CD4-positive, CD25-positive, alpha-beta regulatory T cell (primary cell): ENCODE measurements around the gene MRPS12. TPM values are rescaled to one million over a fixed set of nuclear protein-coding genes. Genes with fewer than 3 reads are reported as not detected.

Experiments used
- polyA plus RNA-seq, 4 donors: library from polyadenylated mRNA; unstranded; fragments of 300-500 nt; fragmentation: Illumina TruSeq; gene quantifications; one replicate each; pipeline ENCODE4 v1.2.3, GENCODE V29; 2021
- total RNA-seq: library from RNA; stranded (reverse); gene quantifications from one replicate; pipeline ENCODE4 v1.2.3, GENCODE V29; 2022

The MRPS12 gene
- total and polyA plus RNA-seq, 5 donors from 2014 or later, result 19.8 to 114 (median 106) TPM

Other genes with a start within 250 kb of the MRPS12 start
- 6.1 TPM for gene CAPN12, start 186.5 kb upstream of the MRPS12 start, total RNA-seq
- gene CAPN12, start 186.5 kb upstream of the MRPS12 start, polyA plus RNA-seq, result 1 to 10 TPM; 1.0 to 2.6 (median 1.9) TPM
- gene LGALS7, start 157.4 kb upstream of the MRPS12 start, total RNA-seq, result not detected
- not detected for gene LGALS7, start 157.4 kb upstream of the MRPS12 start, polyA plus RNA-seq
- not detected for gene LGALS7B, start 141.7 kb upstream of the MRPS12 start, total RNA-seq
- not detected for gene LGALS7B, start 141.7 kb upstream of the MRPS12 start, polyA plus RNA-seq
- gene LGALS4, start 118.0 kb upstream of the MRPS12 start, total RNA-seq, result 2.1 TPM
- under 1 TPM in 1 of 4 donors, not detected in 3; 0.10 TPM for gene LGALS4, start 118.0 kb upstream of the MRPS12 start, polyA plus RNA-seq
- gene ECH1, start 99.2 kb upstream of the MRPS12 start, total RNA-seq, result 95.2 TPM
- 100 to 1,000 TPM; 248 to 308 (median 277) TPM for gene ECH1, start 99.2 kb upstream of the MRPS12 start, polyA plus RNA-seq
- 503 TPM for gene HNRNPL, start 81.0 kb upstream of the MRPS12 start, total RNA-seq
- 10 to 100 TPM; 66.3 to 93.6 (median 85.5) TPM for gene HNRNPL, start 81.0 kb upstream of the MRPS12 start, polyA plus RNA-seq
- 48.9 TPM for gene RINL, start 52.7 kb upstream of the MRPS12 start, total RNA-seq
- gene RINL, start 52.7 kb upstream of the MRPS12 start, polyA plus RNA-seq, result 10 to 100 TPM; 30.1 to 39.7 (median 36.5) TPM
- 78.4 TPM for gene SIRT2, start 31.3 kb upstream of the MRPS12 start, total RNA-seq
- gene SIRT2, start 31.3 kb upstream of the MRPS12 start, polyA plus RNA-seq, result 10 to 100 TPM; 33.8 to 52.0 (median 44.3) TPM
- 57.7 TPM for gene NFKBIB, start 31.0 kb upstream of the MRPS12 start, total RNA-seq
- 10 to 100 TPM in 3 of 4 donors, 1 to 10 TPM in 1; 9.0 to 18.9 (median 11.9) TPM for gene NFKBIB, start 31.0 kb upstream of the MRPS12 start, polyA plus RNA-seq
- gene CCER2, start 18.8 kb upstream of the MRPS12 start, total RNA-seq, result 0.91 TPM
- not detected for gene CCER2, start 18.8 kb upstream of the MRPS12 start, polyA plus RNA-seq
- 16.1 TPM for gene SARS2, start 181 bp upstream of the MRPS12 start, total RNA-seq
- gene SARS2, start 181 bp upstream of the MRPS12 start, polyA plus RNA-seq, result 10 to 100 TPM; 13.1 to 15.6 (median 15.0) TPM
- gene FBXO17, start 44.8 kb downstream of the MRPS12 start, total RNA-seq, result not detected
- gene FBXO17, start 44.8 kb downstream of the MRPS12 start, polyA plus RNA-seq, result under 1 TPM in 2 of 4 donors, not detected in 2; 0.14 to 0.30 TPM
- gene FBXO27, start 101.6 kb downstream of the MRPS12 start, total RNA-seq, result 0.35 TPM
- under 1 TPM in 3 of 4 donors, not detected in 1; 0.16 to 0.34 (median 0.22) TPM for gene FBXO27, start 101.6 kb downstream of the MRPS12 start, polyA plus RNA-seq
- gene ACP7, start 153.4 kb downstream of the MRPS12 start, total RNA-seq, result not detected
- not detected for gene ACP7, start 153.4 kb downstream of the MRPS12 start, polyA plus RNA-seq
- 10.9 TPM for gene PAK4, start 194.8 kb downstream of the MRPS12 start, total RNA-seq
- 1 to 10 TPM in 3 of 4 donors, under 1 TPM in 1; 0.87 to 2.0 (median 1.5) TPM for gene PAK4, start 194.8 kb downstream of the MRPS12 start, polyA plus RNA-seq